Astrocyte of the cerebellum (primary cell): Measurements from ENCODE around the gene CAMKMT.

Source experiments
- DNase-seq: peaks from one replicate; pipeline ENCODE4 v3.0.0-alpha.2; 2011; ENCODE audit warnings: low read depth
- H3K4me3 ChIP-seq: 2 replicates; pipeline ENCODE4 v1.5.1; 2011; ENCODE audit warnings: mild to moderate bottlenecking, low read depth, low read length, moderate library complexity
- CTCF ChIP-seq: IDR thresholded peaks from 2 replicates; pipeline ENCODE4 v1.5.1; 2012; ENCODE audit warnings: low read length, low read depth, moderate library complexity, mild to moderate bottlenecking; ENCODE audit errors: missing control alignments
- in situ Hi-C: cut with HindIII; loops from 2 replicates; pipeline ENCODE4 v1.10.0; 2017; ENCODE audit warnings: low sequenced_read_pairs

CAMKMT gene

DNA sequence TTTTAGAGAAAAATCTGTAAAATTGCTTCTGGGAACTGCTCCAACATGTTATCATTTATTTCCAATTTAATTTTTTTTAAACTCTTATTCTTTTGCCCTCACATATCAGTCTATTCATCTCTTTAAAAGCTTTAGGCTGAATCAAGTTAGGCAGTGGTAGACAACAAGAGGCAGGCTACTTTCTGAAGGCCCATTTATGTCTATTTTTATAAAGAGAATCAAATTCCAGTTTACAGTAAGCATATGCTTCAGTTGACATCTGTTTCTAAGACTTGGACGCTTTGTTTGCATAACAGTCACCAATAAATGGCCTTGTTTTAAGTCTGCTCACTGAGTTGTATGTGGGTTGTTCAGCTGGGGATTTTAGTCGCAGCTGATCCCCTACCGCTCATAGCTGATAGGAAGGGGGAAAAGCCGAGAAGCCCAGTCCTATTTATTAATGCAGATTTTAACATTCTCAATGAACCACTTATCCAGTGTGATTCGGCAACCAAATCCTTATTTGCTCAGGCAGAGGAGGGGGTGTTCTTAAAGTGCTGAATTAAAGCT lies 319.3 kb downstream of the CAMKMT start:
- in situ Hi-C loops: no loop called here
- no peak overlapping the region for H3K4me3 ChIP-seq
- DNase-seq: no peak
- no peak for TF ChIP-seq CTCF

DNA sequence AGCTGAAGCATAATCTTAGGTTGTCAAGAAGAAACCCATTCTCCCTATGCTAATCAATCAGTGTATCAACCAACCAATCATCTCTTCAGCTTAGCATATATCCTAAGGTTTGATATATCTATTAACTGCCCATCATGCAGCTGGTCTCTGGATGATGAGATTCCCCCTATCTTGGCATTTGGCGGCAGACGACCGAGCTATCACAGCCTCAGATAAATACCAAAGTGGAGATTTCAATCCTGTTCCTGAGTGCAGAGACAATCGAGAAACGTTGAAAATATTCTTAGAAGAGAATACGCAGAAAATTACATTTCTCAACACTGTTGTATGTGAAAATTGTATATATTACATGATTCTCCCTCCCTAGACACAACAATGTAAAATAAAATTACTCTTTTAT lies 320.7 kb downstream of the CAMKMT start:
- in situ Hi-C loops: no loop called here
- no peak for DNase-seq
- no peak for TF ChIP-seq CTCF

GRCh38 chr2:44684559-44684958 lies 322.8 kb downstream of the CAMKMT start:
- in situ Hi-C loops: no loop called here
- H3K4me3 ChIP-seq: no peak overlapping the region
- DNase-seq: no peak
- no peak for TF ChIP-seq CTCF

More for the DNA sequence above, 320.7 kb downstream of the CAMKMT start:
- no peak overlapping the region for H3K4me3 ChIP-seq

GRCh38 chr2:44686561-44686960 lies 324.8 kb downstream of the CAMKMT start:
- in situ Hi-C loops: no loop called here
- no peak overlapping the region for H3K4me3 ChIP-seq
- no peak for TF ChIP-seq CTCF
- DNase-seq: no peak

- H3K4me3 ChIP-seq: no peak overlapping the region
- no peak for DNase-seq
- TF ChIP-seq CTCF: no peak
- in situ Hi-C loops: no loop called here
Measured at GRCh38 chr2:44687686-44688455, 326.1 kb downstream of the CAMKMT start.

DNA sequence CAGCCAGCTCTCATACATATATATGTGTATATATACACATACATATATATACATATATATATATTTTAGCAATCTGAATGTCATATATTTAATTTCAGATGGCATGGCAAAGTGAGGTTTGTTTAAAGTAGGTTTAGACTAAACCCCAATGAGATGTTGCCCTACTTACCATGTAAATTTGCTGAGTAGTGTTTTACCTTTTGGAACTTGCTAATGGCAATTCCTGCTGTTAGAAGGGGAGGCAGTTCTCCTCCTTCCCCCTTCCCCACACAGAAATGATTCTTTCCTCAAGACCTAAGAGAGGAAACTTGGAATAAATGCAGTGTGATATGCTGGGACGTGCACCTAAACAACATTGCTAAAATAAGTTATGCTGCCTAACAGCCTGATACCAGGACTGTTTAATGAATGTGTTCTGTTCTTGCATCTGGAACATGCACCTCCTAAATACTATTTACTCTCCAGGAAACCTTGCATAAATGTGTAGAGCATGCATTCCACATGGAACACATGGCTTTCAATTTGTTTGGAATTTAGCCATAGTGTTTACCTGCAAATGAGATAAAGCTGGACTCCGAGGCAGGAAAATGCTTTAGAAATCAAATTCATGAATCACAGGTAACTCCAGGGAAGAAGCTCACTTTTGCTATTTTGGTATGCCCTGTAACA lies 326.8 kb downstream of the CAMKMT start:
- in situ Hi-C loops: no loop called here
- TF ChIP-seq CTCF: no peak
- no peak for DNase-seq
- no peak overlapping the region for H3K4me3 ChIP-seq
